Right hindlimb (tissue), 1 donor: ENCODE results near the gene EDC4.
A peak's percentile ranks its signal among the peaks of the same experiment; 100 is the strongest.

Experiments used
- DNase-seq: peaks from one replicate; pipeline ENCODE4 v3.0.0-alpha.2; 2018

Gene EDC4

GRCh38 chr16:67879936-67880335 lies 7.1 kb downstream of the EDC4 start:
- DNase-seq: no peak

- no peak for DNase-seq
Observed at GRCh38 chr16:67880584-67880983, 7.7 kb downstream of the EDC4 start.

GRCh38 chr16:67881621-67882161 lies 8.8 kb downstream of the EDC4 start:
- peak; percentile 65 for DNase-seq

- DNase-seq: peak; percentile 85
Observed at GRCh38 chr16:67882374-67883145, 9.7 kb downstream of the EDC4 start.

GRCh38 chr16:67883146-67883871 lies 10.5 kb downstream of the EDC4 start:
- no peak for DNase-seq

GRCh38 chr16:67883872-67884261 lies 11.0 kb downstream of the EDC4 start:
- DNase-seq: peak; percentile 59

GRCh38 chr16:67884684-67885083 lies 11.8 kb downstream of the EDC4 start, which contains the start of gene NRN1L:
NRN1L (plus strand) TSS chr16:67884885; CDS start chr16:67884904, 19 bp downstream.
- DNase-seq: peak; percentile 93

- no peak for DNase-seq
Observed at GRCh38 chr16:67885545-67885944, 12.7 kb downstream of the EDC4 start.

- no peak for DNase-seq
Observed at GRCh38 chr16:67885976-67886375, 13.1 kb downstream of the EDC4 start.

- DNase-seq: no peak
Observed at GRCh38 chr16:67886387-67886786, 13.5 kb downstream of the EDC4 start.

GRCh38 chr16:67888331-67888730 lies 15.5 kb downstream of the EDC4 start:
- DNase-seq: no peak

- DNase-seq: no peak
Observed at GRCh38 chr16:67892375-67892774, 19.5 kb downstream of the EDC4 start.

GRCh38 chr16:67892899-67893742 lies 20.3 kb downstream of the EDC4 start, which contains the start of gene PSKH1:
PSKH1 (plus strand) TSS chr16:67893254; CDS start chr16:67908750, 15,496 bp downstream.
- peak; percentile 98 for DNase-seq

- no peak for DNase-seq
Observed at GRCh38 chr16:67893743-67894399, 21.0 kb downstream of the EDC4 start.

GRCh38 chr16:67897231-67897630 lies 24.4 kb downstream of the EDC4 start:
- peak; percentile 56 for DNase-seq

- DNase-seq: no peak
Observed at GRCh38 chr16:67901734-67902133, 28.9 kb downstream of the EDC4 start.

GRCh38 chr16:67902831-67903230 lies 30.0 kb downstream of the EDC4 start:
- DNase-seq: no peak

- DNase-seq: no peak
Observed at GRCh38 chr16:67907397-67908180, 34.7 kb downstream of the EDC4 start.

GRCh38 chr16:67909056-67909742 lies 36.3 kb downstream of the EDC4 start:
- no peak for DNase-seq

GRCh38 chr16:67910158-67910557 lies 37.3 kb downstream of the EDC4 start:
- DNase-seq: peak; percentile 82
